ENCODE data around the gene ARHGAP22. TPM values are rescaled to one million over a fixed set of nuclear protein-coding genes. Genes with fewer than 3 reads are reported as not detected.
A peak's percentile ranks its signal among the peaks of the same experiment; 100 is the strongest.

Gene ARHGAP22
- total RNA-seq, 4 donors from 2014 or later: 2.2 to 9.1 (median 4.8) TPM

GRCh38 chr10:48451969-48452878 lies 152.6 kb downstream of the ARHGAP22 start:
- Histone ChIP-seq H3K27me3 (peaks cover 0 to 11% (median 0%) of the 10 kb centered on the region in 4 donors), H3K36me3 (peaks cover 0 to 5% (median 0%) of the 10 kb centered on the region in 4 donors), H3K27ac (replicated peaks in 1 of 4) (no peak overlapping the region), H3K4me3 (no peak overlapping the region), H3K9me3 (no peaks in the 10 kb centered on the region), H3K4me1 (peaks cover 0 to 11% (median 8%) of the 10 kb centered on the region in 4 donors)
- WGBS: 90% methylated on average over 14 of the region's 15 CpGs
- TF ChIP-seq POLR2AphosphoS5 (IDR thresholded peaks at IDR 0.05): no peak
- TF ChIP-seq, protein P1, sequence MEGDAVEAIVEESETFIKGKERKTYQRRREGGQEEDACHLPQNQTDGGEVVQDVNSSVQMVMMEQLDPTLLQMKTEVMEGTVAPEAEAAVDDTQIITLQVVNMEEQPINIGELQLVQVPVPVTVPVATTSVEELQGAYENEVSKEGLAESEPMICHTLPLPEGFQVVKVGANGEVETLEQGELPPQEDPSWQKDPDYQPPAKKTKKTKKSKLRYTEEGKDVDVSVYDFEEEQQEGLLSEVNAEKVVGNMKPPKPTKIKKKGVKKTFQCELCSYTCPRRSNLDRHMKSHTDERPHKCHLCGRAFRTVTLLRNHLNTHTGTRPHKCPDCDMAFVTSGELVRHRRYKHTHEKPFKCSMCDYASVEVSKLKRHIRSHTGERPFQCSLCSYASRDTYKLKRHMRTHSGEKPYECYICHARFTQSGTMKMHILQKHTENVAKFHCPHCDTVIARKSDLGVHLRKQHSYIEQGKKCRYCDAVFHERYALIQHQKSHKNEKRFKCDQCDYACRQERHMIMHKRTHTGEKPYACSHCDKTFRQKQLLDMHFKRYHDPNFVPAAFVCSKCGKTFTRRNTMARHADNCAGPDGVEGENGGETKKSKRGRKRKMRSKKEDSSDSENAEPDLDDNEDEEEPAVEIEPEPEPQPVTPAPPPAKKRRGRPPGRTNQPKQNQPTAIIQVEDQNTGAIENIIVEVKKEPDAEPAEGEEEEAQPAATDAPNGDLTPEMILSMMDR (IDR thresholded peaks at IDR 0.05): no peak
- intact Hi-C loops (cut with DNase I): no loop called here
- no peak for DNase-seq (ENCODE audit: extremely low spot score)

- Histone ChIP-seq H3K9me3 (no peaks in the 10 kb centered on the region), H3K27me3 (no peaks in the 10 kb centered on the region), H3K4me3 (no peak overlapping the region), H3K4me1 (no peaks in the 10 kb centered on the region), H3K27ac (replicated peaks in 1 of 4) (no peak overlapping the region), H3K36me3 (peaks cover 0 to 5% (median 0%) of the 10 kb centered on the region in 4 donors)
- intact Hi-C loops (cut with DNase I): no loop called here
- peak; percentile 87 for DNase-seq (ENCODE audit: extremely low spot score)
- WGBS: 92% methylated on average over 13 of the region's 43 CpGs
- TF ChIP-seq, protein P1 (IDR thresholded peaks at IDR 0.05): no peak
- TF ChIP-seq EP300 (IDR thresholded peaks at IDR 0.05) (no peak), POLR2AphosphoS5 (IDR thresholded peaks at IDR 0.05) (no peak), POLR2A (IDR thresholded peaks at IDR 0.05; ENCODE audit: low read depth) (no peak)
Observed at GRCh38 chr10:48450741-48451466, 154.0 kb downstream of the ARHGAP22 start.

DNA sequence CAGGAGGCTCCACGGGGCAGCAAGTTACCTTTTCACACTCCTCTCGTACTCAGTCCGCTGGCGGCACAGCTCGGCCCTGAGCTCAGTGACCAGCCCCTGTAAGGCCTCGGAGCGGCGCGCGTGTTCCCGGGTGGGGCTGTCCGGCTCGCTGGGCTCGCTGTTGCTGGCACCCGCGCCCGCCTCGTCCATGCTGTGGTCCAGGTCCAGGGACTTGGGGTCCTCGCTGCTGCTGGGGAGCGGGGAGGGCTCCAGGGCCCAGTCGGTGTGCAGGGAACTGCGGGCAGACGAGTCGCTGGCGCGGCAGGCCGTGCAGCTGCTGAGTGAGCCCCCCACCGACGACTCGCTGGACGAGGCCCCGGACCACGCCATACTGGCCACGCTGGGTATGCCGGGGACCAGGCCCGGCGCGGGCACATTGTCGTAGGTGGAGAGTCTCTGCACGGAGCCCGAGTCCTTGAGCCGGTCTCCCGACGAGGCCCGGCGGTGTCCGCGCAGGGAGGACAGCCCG lies 154.6 kb downstream of the ARHGAP22 start:
- intact Hi-C loops (cut with DNase I): no loop called here
- no peak overlapping the region for H3K27ac ChIP-seq (replicated peaks in 1 of 4)
- no peak overlapping the region for H3K4me3 ChIP-seq
- TF ChIP-seq POLR2A (IDR thresholded peaks at IDR 0.05; ENCODE audit: low read depth): no peak
- TF ChIP-seq EP300 (IDR thresholded peaks at IDR 0.05): no peak
- TF ChIP-seq, protein P1 (IDR thresholded peaks at IDR 0.05): no peak
- no peak for TF ChIP-seq POLR2AphosphoS5 (IDR thresholded peaks at IDR 0.05)
- no peaks in the 10 kb centered on the region for H3K9me3 ChIP-seq
- peak; percentile 75 for DNase-seq (ENCODE audit: extremely low spot score)
- peaks cover 0 to 5% (median 0%) of the 10 kb centered on the region in 4 donors for H3K36me3 ChIP-seq
- WGBS: 98% methylated on average over 30 of the region's 49 CpGs
- no peaks in the 10 kb centered on the region for H3K4me1 ChIP-seq
- H3K27me3 ChIP-seq: no peaks in the 10 kb centered on the region

GRCh38 chr10:48449501-48450232 lies 155.2 kb downstream of the ARHGAP22 start:
- Histone ChIP-seq H3K27ac (replicated peaks in 1 of 4) (no peak overlapping the region), H3K4me1 (no peaks in the 10 kb centered on the region), H3K36me3 (peaks cover 0 to 5% (median 0%) of the 10 kb centered on the region in 4 donors), H3K9me3 (no peaks in the 10 kb centered on the region), H3K4me3 (no peak overlapping the region), H3K27me3 (no peaks in the 10 kb centered on the region)
- TF ChIP-seq EP300 (IDR thresholded peaks at IDR 0.05): no peak
- no peak for TF ChIP-seq POLR2A (IDR thresholded peaks at IDR 0.05; ENCODE audit: low read depth)
- TF ChIP-seq POLR2AphosphoS5 (IDR thresholded peaks at IDR 0.05): no peak
- TF ChIP-seq, protein P1 (IDR thresholded peaks at IDR 0.05): no peak
- peak; percentile 85 for DNase-seq (ENCODE audit: extremely low spot score)
- intact Hi-C loops (cut with DNase I): no loop called here
- 96% methylated on average over 13 of the region's 19 CpGs for WGBS
